ENCODE data around the gene DGUOK.

The DGUOK gene

DNA sequence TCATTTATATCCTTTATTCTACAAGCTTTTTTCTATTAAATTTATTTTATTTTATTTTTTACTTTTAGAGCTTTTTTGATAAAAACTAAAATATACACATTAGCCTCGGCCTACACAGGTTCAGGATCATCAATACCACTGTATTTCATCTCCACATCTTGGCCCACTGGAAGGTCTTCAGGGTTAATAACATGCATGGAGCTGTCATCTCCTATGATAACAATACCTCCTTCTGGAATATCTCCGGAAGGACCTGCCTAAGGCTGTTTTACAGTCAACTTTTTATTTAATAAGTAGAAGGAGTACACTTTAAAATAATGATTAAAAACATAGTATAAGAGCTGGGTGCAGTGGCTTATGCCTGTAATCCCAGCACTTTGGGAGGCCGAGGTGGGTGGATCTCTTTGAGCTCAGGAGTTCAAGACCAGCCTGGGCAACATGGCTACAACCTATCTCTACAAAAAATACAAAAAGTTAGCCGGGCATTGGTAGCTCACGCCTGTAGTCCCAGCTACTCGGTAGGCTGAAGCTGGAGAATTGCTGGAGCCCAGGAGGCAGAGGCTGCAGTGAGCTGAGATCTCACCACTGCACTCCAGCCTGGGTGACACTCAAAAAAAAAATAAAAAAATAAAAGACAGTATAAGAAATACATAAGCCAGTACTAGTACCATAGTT is 15.7 kb upstream of the DGUOK start:
- Histone ChIP-seq H3K27me3 (ENCODE audit: control insufficient read depth in 3 of 3, insufficient read depth in 3 of 3, low read depth in 1 of 3, low read length in 3 of 3) (no peaks in the 10 kb centered on the region), H3K79me1 (ENCODE audit: low read depth, low read length) (no peaks in the 10 kb centered on the region), H3K4ac (ENCODE audit: low read length) (no peak overlapping the region), H3K18ac (ENCODE audit: low read length) (no peak overlapping the region), H2AFZ (ENCODE audit: low read length) (no peak overlapping the region), H3K23ac (ENCODE audit: low read depth, low read length, poor library complexity) (no peak overlapping the region), H3K9me3 (replicated peaks in 1 of 2; ENCODE audit: control insufficient read depth in 2 of 2, insufficient read depth in 1 of 2, low read depth in 1 of 2, low read length in 2 of 2) (no peaks in the 10 kb centered on the region), H3K4me3 (ENCODE audit: low read length in 2 of 2) (no peak overlapping the region), H3K9ac (ENCODE audit: low read depth, low read length, poor library complexity) (no peak overlapping the region), H3K4me2 (ENCODE audit: insufficient read depth, low read length, poor library complexity, severe bottlenecking) (no peak overlapping the region), H2BK120ac (ENCODE audit: low read depth, low read length) (no peak overlapping the region), H4K8ac (ENCODE audit: low read depth, low read length) (no peak overlapping the region), H2BK5ac (ENCODE audit: low read length) (no peak overlapping the region), H3K27ac (replicated peaks; ENCODE audit: low read length) (no peak overlapping the region), H3K4me1 (ENCODE audit: control insufficient read depth in 2 of 2, insufficient read depth in 1 of 2, low read depth in 1 of 2, low read length in 2 of 2) (no peaks in the 10 kb centered on the region), H3K14ac (ENCODE audit: low read length) (no peak overlapping the region), H2BK15ac (ENCODE audit: low read length) (no peak overlapping the region), H2BK12ac (ENCODE audit: low read length) (no peak overlapping the region), H2AK5ac (ENCODE audit: low read depth, low read length) (no peak overlapping the region), H4K91ac (ENCODE audit: low read depth, low read length, poor library complexity) (no peak overlapping the region), H3K36me3 (replicated peaks in 1 of 2; ENCODE audit: control insufficient read depth in 2 of 2, insufficient read depth in 2 of 2, low read length in 2 of 2) (no peaks in the 10 kb centered on the region)
- no peak for DNase-seq (ENCODE audit: low spot score)
- no CpG with 5 or more reads among the region's 6 CpGs for WGBS, 2 donors (ENCODE audit: extremely low coverage in 2 of 2, insufficient read length in 2 of 2, insufficient replicate concordance in 1 of 2)

- Histone ChIP-seq H3K14ac (ENCODE audit: low read length) (no peak overlapping the region), H4K8ac (ENCODE audit: low read depth, low read length) (no peak overlapping the region), H3K4me2 (ENCODE audit: insufficient read depth, low read length, poor library complexity, severe bottlenecking) (no peak overlapping the region), H3K9me3 (replicated peaks in 1 of 2; ENCODE audit: control insufficient read depth in 2 of 2, insufficient read depth in 1 of 2, low read depth in 1 of 2, low read length in 2 of 2) (no peaks in the 10 kb centered on the region), H2AK5ac (ENCODE audit: low read depth, low read length) (no peak overlapping the region), H3K9ac (ENCODE audit: low read depth, low read length, poor library complexity) (no peak overlapping the region), H2BK5ac (ENCODE audit: low read length) (no peak overlapping the region), H3K4ac (ENCODE audit: low read length) (no peak overlapping the region), H3K23ac (ENCODE audit: low read depth, low read length, poor library complexity) (no peak overlapping the region), H3K27ac (replicated peaks; ENCODE audit: low read length) (no peak overlapping the region), H4K91ac (ENCODE audit: low read depth, low read length, poor library complexity) (no peak overlapping the region), H3K36me3 (replicated peaks in 1 of 2; ENCODE audit: control insufficient read depth in 2 of 2, insufficient read depth in 2 of 2, low read length in 2 of 2) (no peaks in the 10 kb centered on the region), H2AFZ (ENCODE audit: low read length) (no peak overlapping the region), H3K79me1 (ENCODE audit: low read depth, low read length) (no peaks in the 10 kb centered on the region), H3K27me3 (ENCODE audit: control insufficient read depth in 3 of 3, insufficient read depth in 3 of 3, low read depth in 1 of 3, low read length in 3 of 3) (no peaks in the 10 kb centered on the region), H3K18ac (ENCODE audit: low read length) (no peak overlapping the region), H2BK12ac (ENCODE audit: low read length) (no peak overlapping the region), H2BK120ac (ENCODE audit: low read depth, low read length) (no peak overlapping the region), H2BK15ac (ENCODE audit: low read length) (no peak overlapping the region), H3K4me3 (ENCODE audit: low read length in 2 of 2) (no peak overlapping the region), H3K4me1 (ENCODE audit: control insufficient read depth in 2 of 2, insufficient read depth in 1 of 2, low read depth in 1 of 2, low read length in 2 of 2) (no peaks in the 10 kb centered on the region)
- no peak for DNase-seq (ENCODE audit: low spot score)
- WGBS, 2 donors (ENCODE audit: extremely low coverage in 2 of 2, insufficient read length in 2 of 2, insufficient replicate concordance in 1 of 2): 100% methylated on average over 1 of the region's 8 CpGs; no CpG with 5 or more reads in 1 of the 2 donors
Measured at GRCh38 chr2:73911548-73912208, 15.0 kb upstream of the DGUOK start.

DNA sequence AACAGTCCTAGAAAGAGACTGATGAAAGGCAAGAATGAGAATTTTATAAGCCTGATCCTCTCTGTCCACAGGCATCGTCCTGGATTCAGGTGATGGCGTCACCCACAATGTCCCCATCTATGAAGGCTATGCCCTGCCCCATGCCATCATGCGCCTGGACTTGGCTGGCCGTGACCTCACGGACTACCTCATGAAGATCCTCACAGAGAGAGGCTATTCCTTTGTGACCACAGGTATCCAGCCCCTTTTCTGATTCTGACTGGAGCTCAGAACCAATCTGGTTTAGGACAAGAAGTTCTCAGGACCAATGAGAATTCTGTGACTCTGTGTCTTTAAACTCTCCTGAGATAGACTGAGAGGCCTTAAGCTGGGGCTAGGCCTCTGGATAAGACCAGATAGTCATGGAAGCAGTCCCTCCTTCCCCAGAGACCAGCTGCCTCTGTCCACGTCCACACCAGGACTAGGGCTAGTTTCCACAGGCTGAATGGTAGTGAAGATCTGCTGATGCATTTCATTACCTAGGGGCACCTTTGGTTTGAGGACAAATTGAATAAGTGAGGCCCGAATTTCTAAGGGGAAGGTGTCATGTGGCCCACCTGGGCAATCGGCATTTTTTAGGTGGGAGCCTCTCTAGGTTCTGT is 13.1 kb upstream of the DGUOK start:
- Histone ChIP-seq H3K27me3 (ENCODE audit: control insufficient read depth in 3 of 3, insufficient read depth in 3 of 3, low read depth in 1 of 3, low read length in 3 of 3) (no peaks in the 10 kb centered on the region), H3K79me1 (ENCODE audit: low read depth, low read length) (no peaks in the 10 kb centered on the region), H3K4ac (ENCODE audit: low read length) (no peak overlapping the region), H2AFZ (ENCODE audit: low read length) (no peak overlapping the region), H3K9ac (ENCODE audit: low read depth, low read length, poor library complexity) (peak overlapping the region; percentile 44), H2AK5ac (ENCODE audit: low read depth, low read length) (no peak overlapping the region), H3K4me1 (ENCODE audit: control insufficient read depth in 2 of 2, insufficient read depth in 1 of 2, low read depth in 1 of 2, low read length in 2 of 2) (no peaks in the 10 kb centered on the region), H3K23ac (ENCODE audit: low read depth, low read length, poor library complexity) (peak overlapping the region; percentile 76), H3K18ac (ENCODE audit: low read length) (no peak overlapping the region), H3K36me3 (replicated peaks in 1 of 2; ENCODE audit: control insufficient read depth in 2 of 2, insufficient read depth in 2 of 2, low read length in 2 of 2) (no peaks in the 10 kb centered on the region), H4K8ac (ENCODE audit: low read depth, low read length) (no peak overlapping the region), H3K9me3 (replicated peaks in 1 of 2; ENCODE audit: control insufficient read depth in 2 of 2, insufficient read depth in 1 of 2, low read depth in 1 of 2, low read length in 2 of 2) (no peaks in the 10 kb centered on the region), H2BK15ac (ENCODE audit: low read length) (peak overlapping the region; percentile 49), H2BK120ac (ENCODE audit: low read depth, low read length) (peak overlapping the region; percentile 28), H3K14ac (ENCODE audit: low read length) (no peak overlapping the region), H3K4me2 (ENCODE audit: insufficient read depth, low read length, poor library complexity, severe bottlenecking) (no peak overlapping the region), H3K4me3 (ENCODE audit: low read length in 2 of 2) (no peak overlapping the region), H3K27ac (replicated peaks; ENCODE audit: low read length) (no peak overlapping the region), H2BK12ac (ENCODE audit: low read length) (no peak overlapping the region), H4K91ac (ENCODE audit: low read depth, low read length, poor library complexity) (no peak overlapping the region), H2BK5ac (ENCODE audit: low read length) (no peak overlapping the region)
- no CpG with 5 or more reads among the region's 8 CpGs for WGBS, 2 donors (ENCODE audit: extremely low coverage in 2 of 2, insufficient read length in 2 of 2, insufficient replicate concordance in 1 of 2)
- DNase-seq (ENCODE audit: low spot score): no peak

- H4K91ac ChIP-seq (ENCODE audit: low read depth, low read length, poor library complexity): no peak overlapping the region
- no peak overlapping the region for H2BK5ac ChIP-seq (ENCODE audit: low read length)
- H3K36me3 ChIP-seq (replicated peaks in 1 of 2; ENCODE audit: control insufficient read depth in 2 of 2, insufficient read depth in 2 of 2, low read length in 2 of 2): no peaks in the 10 kb centered on the region
- peak overlapping the region in 1 of 2 donors; percentile 30 for H3K4me3 ChIP-seq (ENCODE audit: low read length in 2 of 2)
- no peak overlapping the region for H2BK15ac ChIP-seq (ENCODE audit: low read length)
- no peaks in the 10 kb centered on the region for H3K79me1 ChIP-seq (ENCODE audit: low read depth, low read length)
- no peak overlapping the region for H2AFZ ChIP-seq (ENCODE audit: low read length)
- H2AK5ac ChIP-seq (ENCODE audit: low read depth, low read length): no peak overlapping the region
- H2BK12ac ChIP-seq (ENCODE audit: low read length): no peak overlapping the region
- H3K4me1 ChIP-seq (ENCODE audit: control insufficient read depth in 2 of 2, insufficient read depth in 1 of 2, low read depth in 1 of 2, low read length in 2 of 2): no peaks in the 10 kb centered on the region
- H3K9ac ChIP-seq (ENCODE audit: low read depth, low read length, poor library complexity): no peak overlapping the region
- no peak for DNase-seq (ENCODE audit: low spot score)
- H3K14ac ChIP-seq (ENCODE audit: low read length): no peak overlapping the region
- no CpG with 5 or more reads among the region's 4 CpGs for WGBS, 2 donors (ENCODE audit: extremely low coverage in 2 of 2, insufficient read length in 2 of 2, insufficient replicate concordance in 1 of 2)
- H2BK120ac ChIP-seq (ENCODE audit: low read depth, low read length): no peak overlapping the region
- no peaks in the 10 kb centered on the region for H3K9me3 ChIP-seq (replicated peaks in 1 of 2; ENCODE audit: control insufficient read depth in 2 of 2, insufficient read depth in 1 of 2, low read depth in 1 of 2, low read length in 2 of 2)
- H4K8ac ChIP-seq (ENCODE audit: low read depth, low read length): no peak overlapping the region
- H3K4me2 ChIP-seq (ENCODE audit: insufficient read depth, low read length, poor library complexity, severe bottlenecking): no peak overlapping the region
- H3K27me3 ChIP-seq (ENCODE audit: control insufficient read depth in 3 of 3, insufficient read depth in 3 of 3, low read depth in 1 of 3, low read length in 3 of 3): no peaks in the 10 kb centered on the region
- H3K27ac ChIP-seq (replicated peaks; ENCODE audit: low read length): no peak overlapping the region
- H3K23ac ChIP-seq (ENCODE audit: low read depth, low read length, poor library complexity): peak overlapping the region; percentile 27
- H3K4ac ChIP-seq (ENCODE audit: low read length): no peak overlapping the region
- H3K18ac ChIP-seq (ENCODE audit: low read length): no peak overlapping the region
Measured at GRCh38 chr2:73914667-73915066, 12.0 kb upstream of the DGUOK start.
